ENCODE data around the gene SURF4. TPM values are rescaled to one million over a fixed set of nuclear protein-coding genes. Genes with fewer than 3 reads are reported as not detected.

SURF4 gene
- total RNA-seq, 1 donor: 275 TPM

DNA sequence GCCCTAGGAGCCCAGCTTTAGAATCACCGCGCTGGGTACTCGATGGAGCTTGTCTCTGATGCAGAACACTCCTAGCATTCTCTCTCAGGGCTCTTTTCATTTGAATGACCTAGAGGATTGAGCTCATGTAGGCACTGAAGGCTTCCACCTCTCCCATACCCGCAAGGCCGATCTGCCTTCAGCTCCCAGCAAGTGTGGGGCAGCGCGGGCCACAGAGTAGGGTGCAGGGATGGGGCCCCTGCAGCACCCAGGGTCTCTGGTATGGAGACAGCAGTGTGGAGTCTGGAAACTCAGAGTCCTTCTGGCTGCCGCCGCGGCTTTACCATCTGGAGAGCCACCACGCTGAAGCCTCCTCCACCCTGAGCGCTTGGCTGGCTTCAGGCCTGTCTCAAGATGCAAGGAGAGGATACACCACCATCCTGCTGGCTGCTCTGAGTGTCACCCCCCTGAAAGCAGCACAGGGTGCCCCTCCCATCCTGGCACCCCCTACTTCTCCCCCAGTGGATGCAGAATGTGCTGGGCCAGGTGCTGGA, 13.2 kb upstream of the SURF4 start:
- TF ChIP-seq, protein P1, sequence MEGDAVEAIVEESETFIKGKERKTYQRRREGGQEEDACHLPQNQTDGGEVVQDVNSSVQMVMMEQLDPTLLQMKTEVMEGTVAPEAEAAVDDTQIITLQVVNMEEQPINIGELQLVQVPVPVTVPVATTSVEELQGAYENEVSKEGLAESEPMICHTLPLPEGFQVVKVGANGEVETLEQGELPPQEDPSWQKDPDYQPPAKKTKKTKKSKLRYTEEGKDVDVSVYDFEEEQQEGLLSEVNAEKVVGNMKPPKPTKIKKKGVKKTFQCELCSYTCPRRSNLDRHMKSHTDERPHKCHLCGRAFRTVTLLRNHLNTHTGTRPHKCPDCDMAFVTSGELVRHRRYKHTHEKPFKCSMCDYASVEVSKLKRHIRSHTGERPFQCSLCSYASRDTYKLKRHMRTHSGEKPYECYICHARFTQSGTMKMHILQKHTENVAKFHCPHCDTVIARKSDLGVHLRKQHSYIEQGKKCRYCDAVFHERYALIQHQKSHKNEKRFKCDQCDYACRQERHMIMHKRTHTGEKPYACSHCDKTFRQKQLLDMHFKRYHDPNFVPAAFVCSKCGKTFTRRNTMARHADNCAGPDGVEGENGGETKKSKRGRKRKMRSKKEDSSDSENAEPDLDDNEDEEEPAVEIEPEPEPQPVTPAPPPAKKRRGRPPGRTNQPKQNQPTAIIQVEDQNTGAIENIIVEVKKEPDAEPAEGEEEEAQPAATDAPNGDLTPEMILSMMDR (IDR thresholded peaks at IDR 0.05; ENCODE audit: insufficient read depth, low read length): no peak
- DNase-seq (ENCODE audit: low read depth): no peak
- H3K4me3 ChIP-seq (ENCODE audit: low read depth, low read length): no peak overlapping the region

DNA sequence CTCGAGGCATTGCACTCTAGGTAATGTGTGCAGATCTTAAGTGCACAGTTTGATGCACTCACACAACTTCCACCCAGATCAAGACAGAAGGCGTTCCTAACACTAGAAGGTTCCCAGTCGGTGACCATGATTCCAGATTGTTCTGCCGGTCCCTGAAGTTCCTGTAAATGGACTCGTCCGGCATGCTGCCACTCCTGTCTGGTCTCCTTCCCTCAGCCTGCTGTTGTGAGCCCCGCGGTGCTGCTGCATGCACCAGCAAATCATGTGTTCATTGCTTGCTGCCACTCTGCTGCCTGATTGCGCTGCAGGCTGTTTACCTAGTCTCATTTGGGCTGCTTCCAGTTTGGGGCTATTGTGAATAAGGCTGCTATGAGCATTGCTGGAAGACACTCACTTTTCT, 11.8 kb upstream of the SURF4 start:
- no peak for DNase-seq (ENCODE audit: low read depth)
- H3K4me3 ChIP-seq (ENCODE audit: low read depth, low read length): no peak overlapping the region
- TF ChIP-seq, protein P1 (IDR thresholded peaks at IDR 0.05; ENCODE audit: insufficient read depth, low read length): no peak

DNA sequence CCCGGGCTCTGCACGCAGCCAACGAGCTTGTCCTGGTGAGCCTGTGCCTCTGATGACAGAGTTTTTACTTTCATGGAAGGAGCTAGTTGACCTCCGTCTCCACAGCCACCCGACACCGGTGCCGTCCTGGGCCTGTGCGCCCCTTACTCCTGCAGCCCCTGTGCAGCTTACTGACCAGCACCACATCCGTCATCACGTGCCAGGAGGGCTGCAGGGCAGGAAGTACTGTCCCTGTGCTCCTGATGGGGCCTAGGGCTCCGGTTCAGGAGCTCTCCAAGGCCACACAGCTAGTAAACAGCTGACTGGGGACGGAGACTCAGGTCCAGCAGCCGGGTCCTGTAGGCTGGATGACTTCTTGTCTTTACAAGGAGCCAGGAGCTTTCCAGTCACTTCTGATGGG, 10.5 kb upstream of the SURF4 start:
- H3K4me3 ChIP-seq (ENCODE audit: low read depth, low read length): no peak overlapping the region
- TF ChIP-seq, protein P1 (IDR thresholded peaks at IDR 0.05; ENCODE audit: insufficient read depth, low read length): no peak
- no peak for DNase-seq (ENCODE audit: low read depth)

DNA sequence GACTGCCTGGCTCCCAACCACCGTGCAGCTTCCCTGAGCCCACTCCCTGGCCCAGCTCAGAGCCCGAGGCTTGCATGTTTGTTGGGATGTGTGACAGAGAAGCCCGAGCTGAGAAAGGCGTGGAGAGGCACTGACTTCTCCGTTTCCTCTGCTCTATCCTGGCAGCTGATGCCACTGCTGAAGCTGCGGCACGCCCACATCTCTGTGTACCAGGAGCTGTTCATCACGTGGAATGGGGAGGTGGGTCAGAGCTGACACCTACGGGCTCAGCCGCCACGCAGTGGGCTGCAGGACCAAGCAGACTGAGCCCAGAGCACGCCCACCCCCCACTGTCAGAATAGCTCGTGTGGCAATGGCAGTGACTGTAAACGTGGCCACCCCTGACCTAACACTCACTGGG, 9.6 kb upstream of the SURF4 start:
- no peak overlapping the region for H3K4me3 ChIP-seq (ENCODE audit: low read depth, low read length)
- TF ChIP-seq, protein P1 (IDR thresholded peaks at IDR 0.05; ENCODE audit: insufficient read depth, low read length): no peak
- DNase-seq (ENCODE audit: low read depth): no peak

DNA sequence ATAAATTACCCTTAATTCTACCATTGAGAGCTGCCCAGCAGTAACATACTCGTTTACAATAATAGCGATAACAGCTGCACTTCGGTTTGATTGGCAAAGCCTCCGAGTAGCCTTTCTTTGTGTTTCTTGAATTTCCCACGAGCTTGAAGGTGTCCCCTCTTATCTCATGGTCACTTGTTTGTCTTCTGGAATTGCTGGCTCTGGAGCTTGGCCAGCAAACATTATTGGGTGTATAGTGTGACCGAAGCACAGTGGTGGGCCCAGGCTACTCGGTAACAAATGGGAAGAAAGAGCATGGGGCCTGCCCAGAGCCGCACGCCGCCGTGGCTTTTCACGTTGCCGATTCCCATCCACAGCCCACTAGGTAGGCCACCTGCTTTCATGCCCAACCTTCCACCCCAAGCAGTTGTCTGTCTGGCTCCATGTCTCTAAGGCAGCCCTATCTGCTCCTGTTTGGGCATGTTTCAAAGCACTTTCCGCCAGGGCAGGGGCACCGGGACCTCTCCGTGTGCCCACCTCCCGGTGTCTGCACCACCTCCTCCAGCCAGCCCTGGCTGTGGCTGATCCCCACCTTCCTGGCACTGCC, 9.0 kb upstream of the SURF4 start:
- no peak for DNase-seq (ENCODE audit: low read depth)
- no peak overlapping the region for H3K4me3 ChIP-seq (ENCODE audit: low read depth, low read length)
- TF ChIP-seq, protein P1 (IDR thresholded peaks at IDR 0.05; ENCODE audit: insufficient read depth, low read length): no peak

DNA sequence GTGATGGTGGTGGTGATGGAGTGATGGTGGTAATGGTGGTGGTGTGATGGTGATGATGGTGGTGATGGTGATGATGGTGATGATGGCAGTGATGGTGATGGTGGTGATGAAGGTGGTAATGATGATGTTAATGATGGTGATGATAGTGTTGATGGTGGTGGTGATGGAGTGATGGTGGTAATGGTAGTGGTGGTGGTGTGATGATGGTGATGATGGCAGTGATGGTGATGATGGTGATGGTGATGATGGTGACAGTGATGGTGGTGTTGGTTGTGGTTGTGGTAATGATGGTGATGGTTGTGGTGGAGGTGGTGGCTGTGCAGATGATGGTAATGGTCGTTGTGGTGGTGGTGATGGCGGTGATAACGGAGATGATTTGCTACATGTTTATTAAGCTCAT, 7.6 kb upstream of the SURF4 start:
- no peak for DNase-seq (ENCODE audit: low read depth)
- H3K4me3 ChIP-seq (ENCODE audit: low read depth, low read length): no peak overlapping the region
- TF ChIP-seq, protein P1 (IDR thresholded peaks at IDR 0.05; ENCODE audit: insufficient read depth, low read length): no peak
